Stimulated activated CD8-positive, alpha-beta memory T cell treated with anti-CD3 and anti-CD28 coated beads, Interleukin-15, amount 100 ng/mL, for 48 hours (primary cell): ENCODE results near the gene KLK2.

Experiments used
- DNase-seq, 2 donors: peaks; one replicate each; pipeline ENCODE4 v3.0.0-alpha.2; 2020; ENCODE audit warnings: low read depth in 2 of 2

The KLK2 gene

GRCh38 chr19:50924586-50924985 lies 51.3 kb downstream of the KLK2 start:
- DNase-seq, result no peak

- DNase-seq, result no peak
These were observed 52.5 kb downstream of the KLK2 start for GRCh38 chr19:50925734-50926133.

GRCh38 chr19:50926144-50926543 lies 52.9 kb downstream of the KLK2 start:
- no peak for DNase-seq

GRCh38 chr19:50928831-50929230 lies 55.6 kb downstream of the KLK2 start:
- no peak for DNase-seq
